Endothelial cell of umbilical vein (primary cell): ENCODE results near the gene ZNF530. TPM values are rescaled to one million over a fixed set of nuclear protein-coding genes. Genes with fewer than 3 reads are reported as not detected.

ENCODE experiments used
- polyA plus RNA-seq, 4 experiments: library from polyadenylated mRNA; depleted of rRNA in 3 of 4; stranded (reverse) in 3 of 4; unstranded in 1 of 4; fragments of >200 nt; gene quantifications; 2 replicates each; pipeline versions ENCODE4 v1.2.1 to v1.2.3, GENCODE V29; 2011 to 2012; ENCODE audit warnings: missing spikeins in 1 of 4
- total RNA-seq: library from RNA; stranded (reverse); gene quantifications from 2 replicates; pipeline ENCODE4 v1.2.3, GENCODE V29; 2021

Gene ZNF530
- total and polyA plus RNA-seq, 2 donors (not counting 3 experiments of a cell fraction or from before 2014, with no cell fraction given), result 1.5 to 4.0 TPM

Other genes with a start within 250 kb of the ZNF530 start
- gene ZNF304, start 248.6 kb upstream of the ZNF530 start, total RNA-seq, result 5.3 and 5.6 TPM in 2 replicates
- 2.4 and 2.5 TPM in 2 replicates for gene ZNF304, start 248.6 kb upstream of the ZNF530 start, polyA plus RNA-seq
- 6.3 and 7.5 TPM in 2 replicates for gene TRAPPC2B, start 236.3 kb upstream of the ZNF530 start, total RNA-seq
- 21.1 and 24.3 TPM in 2 replicates for gene TRAPPC2B, start 236.3 kb upstream of the ZNF530 start, polyA plus RNA-seq
- 2.7 and 3.2 TPM in 2 replicates for gene ZNF547, start 236.3 kb upstream of the ZNF530 start, total RNA-seq
- gene ZNF547, start 236.3 kb upstream of the ZNF530 start, polyA plus RNA-seq, result 1.9 and 3.1 TPM in 2 replicates
- 7.8 and 8.8 TPM in 2 replicates for gene ZNF548, start 210.0 kb upstream of the ZNF530 start, total RNA-seq
- 7.5 and 7.7 TPM in 2 replicates for gene ZNF548, start 210.0 kb upstream of the ZNF530 start, polyA plus RNA-seq
- gene ZNF17, start 188.7 kb upstream of the ZNF530 start, total RNA-seq, result 4.7 and 6.4 TPM in 2 replicates
- gene ZNF17, start 188.7 kb upstream of the ZNF530 start, polyA plus RNA-seq, result 2.4 and 3.0 TPM in 2 replicates
- gene ZNF749, start 164.6 kb upstream of the ZNF530 start, total RNA-seq, result 8.9 and 11.5 TPM in 2 replicates
- gene ZNF749, start 164.6 kb upstream of the ZNF530 start, polyA plus RNA-seq, result 8.5 and 8.8 TPM in 2 replicates
- 0.23 and 0.38 TPM in 2 replicates for gene VN1R1, start 142.7 kb upstream of the ZNF530 start, total RNA-seq
- gene VN1R1, start 142.7 kb upstream of the ZNF530 start, polyA plus RNA-seq, result 0.08 and 0.14 TPM in 2 replicates
- 6.4 and 7.0 TPM in 2 replicates for gene ZNF772, start 122.3 kb upstream of the ZNF530 start, total RNA-seq
- gene ZNF772, start 122.3 kb upstream of the ZNF530 start, polyA plus RNA-seq, result 1.5 and 3.1 TPM in 2 replicates
- gene ZNF419, start 112.1 kb upstream of the ZNF530 start, total RNA-seq, result 6.3 and 7.2 TPM in 2 replicates
- gene ZNF419, start 112.1 kb upstream of the ZNF530 start, polyA plus RNA-seq, result 5.1 and 6.4 TPM in 2 replicates
- gene ZNF773, start 99.9 kb upstream of the ZNF530 start, total RNA-seq, result 4.3 and 5.5 TPM in 2 replicates
- gene ZNF773, start 99.9 kb upstream of the ZNF530 start, polyA plus RNA-seq, result 4.0 and 5.1 TPM in 2 replicates
- 3.1 and 3.5 TPM in 2 replicates for gene ZNF549, start 72.5 kb upstream of the ZNF530 start, total RNA-seq
- 1.1 and 1.4 TPM in 2 replicates for gene ZNF549, start 72.5 kb upstream of the ZNF530 start, polyA plus RNA-seq
- gene ZNF550, start 40.0 kb upstream of the ZNF530 start, total RNA-seq, result 4.8 and 8.4 TPM in 2 replicates
- gene ZNF550, start 40.0 kb upstream of the ZNF530 start, polyA plus RNA-seq, result 2.0 and 2.5 TPM in 2 replicates
- 3.8 and 4.2 TPM in 2 replicates for gene ZNF416, start 21.0 kb upstream of the ZNF530 start, total RNA-seq
- 1.4 and 1.5 TPM in 2 replicates for gene ZNF416, start 21.0 kb upstream of the ZNF530 start, polyA plus RNA-seq
- gene ZIK1, start 15.7 kb upstream of the ZNF530 start, total RNA-seq, result 1.3 and 2.4 TPM in 2 replicates
- gene ZIK1, start 15.7 kb upstream of the ZNF530 start, polyA plus RNA-seq, result 0.79 and 0.99 TPM in 2 replicates
- 11.1 and 12.3 TPM in 2 replicates for gene ZNF134, start 14.4 kb downstream of the ZNF530 start, total RNA-seq
- gene ZNF134, start 14.4 kb downstream of the ZNF530 start, polyA plus RNA-seq, result 3.5 and 6.4 TPM in 2 replicates
- gene ZNF211, start 33.3 kb downstream of the ZNF530 start, total RNA-seq, result 8.6 and 9.4 TPM in 2 replicates
- gene ZNF211, start 33.3 kb downstream of the ZNF530 start, polyA plus RNA-seq, result 4.7 and 6.3 TPM in 2 replicates
- not detected in 2 replicates for gene ZSCAN4, start 69.0 kb downstream of the ZNF530 start, total RNA-seq
- not detected in 2 replicates for gene ZSCAN4, start 69.0 kb downstream of the ZNF530 start, polyA plus RNA-seq
- 5.6 and 6.1 TPM in 2 replicates for gene ZNF551, start 82.1 kb downstream of the ZNF530 start, total RNA-seq
- gene ZNF551, start 82.1 kb downstream of the ZNF530 start, polyA plus RNA-seq, result 2.6 and 2.7 TPM in 2 replicates
- 0.81 and 2.0 TPM in 2 replicates for gene ZNF154, start 109.3 kb downstream of the ZNF530 start, total RNA-seq
- gene ZNF154, start 109.3 kb downstream of the ZNF530 start, polyA plus RNA-seq, result 1.1 and 1.3 TPM in 2 replicates
- gene ZNF671, start 127.7 kb downstream of the ZNF530 start, total RNA-seq, result 2.3 and 2.7 TPM in 2 replicates
- 2.6 and 4.1 TPM in 2 replicates for gene ZNF671, start 127.7 kb downstream of the ZNF530 start, polyA plus RNA-seq
- gene ZNF776, start 146.9 kb downstream of the ZNF530 start, total RNA-seq, result 12.1 and 13.1 TPM in 2 replicates
- 5.0 and 5.7 TPM in 2 replicates for gene ZNF776, start 146.9 kb downstream of the ZNF530 start, polyA plus RNA-seq
- gene ZNF586, start 169.8 kb downstream of the ZNF530 start, total RNA-seq, result 12.6 and 14.7 TPM in 2 replicates
- gene ZNF586, start 169.8 kb downstream of the ZNF530 start, polyA plus RNA-seq, result 4.8 and 6.0 TPM in 2 replicates
- gene ZNF552, start 215.0 kb downstream of the ZNF530 start, total RNA-seq, result 6.1 and 6.5 TPM in 2 replicates
- gene ZNF552, start 215.0 kb downstream of the ZNF530 start, polyA plus RNA-seq, result 3.0 and 3.3 TPM in 2 replicates
- 15.6 and 16.3 TPM in 2 replicates for gene ZNF587B, start 230.4 kb downstream of the ZNF530 start, total RNA-seq
- 2.8 and 3.2 TPM in 2 replicates for gene ZNF587B, start 230.4 kb downstream of the ZNF530 start, polyA plus RNA-seq
- gene ZNF587, start 250.0 kb downstream of the ZNF530 start, total RNA-seq, result 43.1 and 44.0 TPM in 2 replicates
- 11.2 and 13.1 TPM in 2 replicates for gene ZNF587, start 250.0 kb downstream of the ZNF530 start, polyA plus RNA-seq